ENCODE data around the gene KIF21A.

Gene KIF21A

DNA sequence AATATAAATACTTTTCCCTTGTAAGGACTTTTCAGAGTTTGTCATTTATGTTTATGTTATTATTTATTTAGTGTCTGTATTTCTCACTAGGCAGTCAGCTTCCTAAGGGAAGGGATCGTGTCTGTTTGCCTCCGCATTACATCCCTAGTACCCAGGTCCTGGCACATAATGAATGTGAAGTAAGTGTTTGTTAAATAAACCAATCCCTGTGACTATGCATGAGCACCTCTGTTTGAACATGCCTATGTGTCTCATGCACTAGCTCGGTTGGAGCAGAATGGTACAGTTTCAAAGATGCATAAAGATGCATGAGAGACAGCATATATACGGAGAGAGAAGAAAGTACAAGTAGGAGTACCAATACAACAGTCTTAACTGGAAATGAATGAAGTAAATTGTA is 99.3 kb downstream of the KIF21A start:
- H3K27me3 ChIP-seq (ENCODE audit: insufficient read depth, low read length, poor library complexity), result no peaks in the 10 kb centered on the region
- H3K23ac ChIP-seq (ENCODE audit: low read length), result no peak overlapping the region
- no peak overlapping the region for H2AK5ac ChIP-seq (ENCODE audit: low read length)
- no peak overlapping the region for H4K8ac ChIP-seq (ENCODE audit: low read depth, low read length)
- no peak overlapping the region for H3K9ac ChIP-seq (ENCODE audit: low read length)
- no peak overlapping the region for H4K5ac ChIP-seq (ENCODE audit: low read length)
- no peaks in the 10 kb centered on the region for H3K4me1 ChIP-seq (ENCODE audit: control insufficient read depth, low read depth, low read length)
- no peaks in the 10 kb centered on the region for H3K79me1 ChIP-seq (ENCODE audit: low read length)
- H2BK5ac ChIP-seq (ENCODE audit: low read length), result no peak overlapping the region
- H2BK120ac ChIP-seq (ENCODE audit: low read depth, low read length), result no peak overlapping the region
- no peak for DNase-seq
- H3K56ac ChIP-seq (ENCODE audit: low read length), result no peak overlapping the region
- H3K79me2 ChIP-seq (ENCODE audit: control insufficient read depth, insufficient read depth, low read length), result no peaks in the 10 kb centered on the region
- H3K4me2 ChIP-seq (ENCODE audit: low read length), result no peak overlapping the region
- H3K18ac ChIP-seq (ENCODE audit: low read length), result no peak overlapping the region
- no CpG with 5 or more reads among the region's 4 CpGs for WGBS (ENCODE audit: extremely low coverage, insufficient coverage, low lambda C conversion rate)
- H2BK15ac ChIP-seq (replicated peaks; ENCODE audit: low read depth), result no peak overlapping the region
- H3K36me3 ChIP-seq (ENCODE audit: control insufficient read depth, insufficient read depth, low read length), result no peaks in the 10 kb centered on the region
- no peak overlapping the region for H3K4ac ChIP-seq (ENCODE audit: low read depth, low read length)
- H3K4me3 ChIP-seq (ENCODE audit: low read length), result no peak overlapping the region
- H3K27ac ChIP-seq (ENCODE audit: low read depth, low read length), result no peak overlapping the region

DNA sequence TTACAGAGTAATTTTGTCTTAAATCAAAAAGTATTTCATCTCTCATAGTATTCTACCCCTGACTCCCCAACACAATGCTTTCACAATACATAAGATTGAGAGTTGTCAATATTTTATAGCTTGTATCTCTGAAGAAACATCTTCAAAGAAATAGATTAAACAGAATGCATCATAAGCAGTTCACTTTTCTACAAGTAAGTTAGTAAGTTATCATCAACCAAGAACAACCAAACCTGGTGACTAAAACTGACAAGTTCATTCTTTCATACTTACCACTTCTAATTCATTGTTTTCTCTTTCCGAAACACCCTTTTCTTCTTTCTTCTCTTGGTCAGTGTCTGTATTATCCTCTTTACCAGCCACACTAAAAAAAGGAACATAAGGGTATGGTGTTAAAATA is 101.2 kb downstream of the KIF21A start:
- no peak overlapping the region for H3K27ac ChIP-seq (ENCODE audit: low read depth, low read length)
- no peak overlapping the region for H2BK15ac ChIP-seq (replicated peaks; ENCODE audit: low read depth)
- no peak overlapping the region for H4K5ac ChIP-seq (ENCODE audit: low read length)
- H3K4me2 ChIP-seq (ENCODE audit: low read length), result no peak overlapping the region
- no peak overlapping the region for H2BK120ac ChIP-seq (ENCODE audit: low read depth, low read length)
- no peak for DNase-seq
- H3K27me3 ChIP-seq (ENCODE audit: insufficient read depth, low read length, poor library complexity), result no peaks in the 10 kb centered on the region
- no peak overlapping the region for H2AK5ac ChIP-seq (ENCODE audit: low read length)
- no peak overlapping the region for H3K9ac ChIP-seq (ENCODE audit: low read length)
- no peak overlapping the region for H3K4ac ChIP-seq (ENCODE audit: low read depth, low read length)
- H3K79me1 ChIP-seq (ENCODE audit: low read length), result no peaks in the 10 kb centered on the region
- no peaks in the 10 kb centered on the region for H3K79me2 ChIP-seq (ENCODE audit: control insufficient read depth, insufficient read depth, low read length)
- no peak overlapping the region for H3K23ac ChIP-seq (ENCODE audit: low read length)
- no peaks in the 10 kb centered on the region for H3K4me1 ChIP-seq (ENCODE audit: control insufficient read depth, low read depth, low read length)
- no peak overlapping the region for H3K4me3 ChIP-seq (ENCODE audit: low read length)
- H2BK5ac ChIP-seq (ENCODE audit: low read length), result no peak overlapping the region
- H3K18ac ChIP-seq (ENCODE audit: low read length), result no peak overlapping the region
- H4K8ac ChIP-seq (ENCODE audit: low read depth, low read length), result no peak overlapping the region
- no peaks in the 10 kb centered on the region for H3K36me3 ChIP-seq (ENCODE audit: control insufficient read depth, insufficient read depth, low read length)
- H3K56ac ChIP-seq (ENCODE audit: low read length), result no peak overlapping the region
- no CpG with 5 or more reads among the region's 1 CpG for WGBS (ENCODE audit: extremely low coverage, insufficient coverage, low lambda C conversion rate)

DNA sequence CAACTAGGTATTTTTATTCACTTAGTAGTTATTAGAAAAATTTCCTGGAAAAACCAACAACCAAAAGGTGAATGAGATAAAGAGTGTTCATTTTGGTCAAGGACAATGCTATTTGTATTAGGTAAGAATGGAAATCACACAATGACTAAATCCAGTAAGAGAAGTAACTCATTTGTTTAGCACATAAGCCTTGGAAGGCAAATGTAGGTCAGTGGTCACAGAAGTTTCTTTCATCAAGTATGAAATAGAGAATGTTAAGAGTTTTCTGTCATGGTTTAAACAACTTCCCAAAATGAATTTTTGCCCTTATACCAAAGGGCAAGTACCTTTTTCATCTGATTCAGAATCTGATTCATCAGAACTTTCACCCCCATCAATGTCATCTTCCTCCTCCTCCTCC is 101.7 kb downstream of the KIF21A start:
- no peak for DNase-seq
- Histone ChIP-seq H3K4me1 (ENCODE audit: control insufficient read depth, low read depth, low read length) (no peaks in the 10 kb centered on the region), H3K79me1 (ENCODE audit: low read length) (no peaks in the 10 kb centered on the region), H3K4me2 (ENCODE audit: low read length) (no peak overlapping the region), H2BK5ac (ENCODE audit: low read length) (no peak overlapping the region), H3K36me3 (ENCODE audit: control insufficient read depth, insufficient read depth, low read length) (no peaks in the 10 kb centered on the region), H3K27ac (ENCODE audit: low read depth, low read length) (no peak overlapping the region), H3K56ac (ENCODE audit: low read length) (no peak overlapping the region), H2BK120ac (ENCODE audit: low read depth, low read length) (no peak overlapping the region), H2AK5ac (ENCODE audit: low read length) (no peak overlapping the region), H3K18ac (ENCODE audit: low read length) (no peak overlapping the region), H3K4me3 (ENCODE audit: low read length) (no peak overlapping the region), H3K9ac (ENCODE audit: low read length) (no peak overlapping the region), H3K23ac (ENCODE audit: low read length) (no peak overlapping the region), H3K4ac (ENCODE audit: low read depth, low read length) (no peak overlapping the region), H2BK15ac (replicated peaks; ENCODE audit: low read depth) (no peak overlapping the region), H3K27me3 (ENCODE audit: insufficient read depth, low read length, poor library complexity) (no peaks in the 10 kb centered on the region), H3K79me2 (ENCODE audit: control insufficient read depth, insufficient read depth, low read length) (no peaks in the 10 kb centered on the region), H4K5ac (ENCODE audit: low read length) (no peak overlapping the region), H4K8ac (ENCODE audit: low read depth, low read length) (no peak overlapping the region)

DNA sequence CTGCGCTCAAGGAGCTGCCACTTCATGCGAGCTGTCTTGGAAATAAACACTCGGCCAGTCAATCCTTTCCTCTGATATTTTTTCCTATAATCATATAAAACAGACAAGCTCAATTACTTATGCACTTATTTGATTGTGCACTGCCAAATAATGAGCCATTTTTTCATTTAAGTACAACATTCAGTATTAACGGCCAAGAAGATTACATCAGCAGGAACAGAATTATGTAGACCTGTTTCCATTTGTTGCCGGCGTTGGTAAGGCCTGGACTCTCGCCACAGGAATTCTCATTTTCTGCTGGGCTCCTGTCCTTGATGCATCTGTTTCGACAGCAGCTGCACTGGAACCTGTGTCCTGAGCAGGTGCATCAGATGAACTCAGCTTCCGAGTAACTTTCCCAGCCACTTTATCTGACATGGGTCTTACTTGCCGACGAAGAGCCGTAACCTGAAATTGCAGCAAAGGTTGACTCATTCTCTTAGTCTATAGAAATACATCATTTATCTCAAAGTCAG is 110.2 kb downstream of the KIF21A start:
- Histone ChIP-seq H3K4me3 (ENCODE audit: low read length) (no peak overlapping the region), H3K27ac (ENCODE audit: low read depth, low read length) (no peak overlapping the region), H3K9ac (ENCODE audit: low read length) (no peak overlapping the region), H2BK15ac (replicated peaks; ENCODE audit: low read depth) (no peak overlapping the region), H3K27me3 (ENCODE audit: insufficient read depth, low read length, poor library complexity) (no peaks in the 10 kb centered on the region), H3K23ac (ENCODE audit: low read length) (no peak overlapping the region), H3K18ac (ENCODE audit: low read length) (no peak overlapping the region), H2AK5ac (ENCODE audit: low read length) (no peak overlapping the region), H4K5ac (ENCODE audit: low read length) (no peak overlapping the region), H3K4me2 (ENCODE audit: low read length) (no peak overlapping the region), H4K8ac (ENCODE audit: low read depth, low read length) (no peak overlapping the region), H3K56ac (ENCODE audit: low read length) (no peak overlapping the region), H2BK120ac (ENCODE audit: low read depth, low read length) (no peak overlapping the region), H3K79me2 (ENCODE audit: control insufficient read depth, insufficient read depth, low read length) (no peaks in the 10 kb centered on the region), H3K4ac (ENCODE audit: low read depth, low read length) (no peak overlapping the region), H3K79me1 (ENCODE audit: low read length) (no peaks in the 10 kb centered on the region), H2BK5ac (ENCODE audit: low read length) (no peak overlapping the region), H3K4me1 (ENCODE audit: control insufficient read depth, low read depth, low read length) (no peaks in the 10 kb centered on the region), H3K36me3 (ENCODE audit: control insufficient read depth, insufficient read depth, low read length) (no peaks in the 10 kb centered on the region)
- WGBS (ENCODE audit: extremely low coverage, insufficient coverage, low lambda C conversion rate), result no CpG with 5 or more reads among the region's 12 CpGs
- DNase-seq, result no peak

DNA sequence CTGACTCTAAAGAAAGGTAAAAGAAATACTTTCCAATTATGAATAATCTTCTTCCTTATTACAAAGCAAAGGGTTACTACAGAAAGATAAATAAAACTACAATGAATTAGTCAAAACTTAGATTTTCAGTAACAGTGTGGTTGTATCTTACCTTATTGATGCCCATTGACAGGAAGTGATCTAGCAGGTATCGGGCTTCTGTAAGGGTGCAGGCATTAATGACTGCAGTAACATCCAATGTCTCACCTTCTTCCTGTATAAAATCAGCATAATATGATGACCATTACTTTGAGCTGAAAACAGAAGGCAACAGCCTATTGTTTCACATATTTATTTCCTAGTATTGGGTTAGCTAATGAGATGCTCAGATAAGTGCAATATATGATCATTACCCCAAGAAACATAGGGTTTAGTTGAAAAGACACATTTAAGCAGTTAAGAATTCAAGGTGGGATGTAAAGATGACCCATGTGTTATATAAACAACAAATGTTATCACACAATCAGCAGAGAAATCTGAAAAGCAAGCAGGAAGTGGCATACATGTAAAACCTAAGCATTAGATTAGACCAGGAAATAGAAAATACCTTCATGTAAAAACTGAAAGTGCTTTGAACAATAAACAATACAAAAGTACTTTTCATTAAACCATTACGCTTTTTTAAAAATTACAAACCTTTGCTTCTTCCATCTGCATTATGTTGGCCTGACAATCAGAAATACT is 111.2 kb downstream of the KIF21A start:
- H3K27me3 ChIP-seq (ENCODE audit: insufficient read depth, low read length, poor library complexity), result no peaks in the 10 kb centered on the region
- H3K4ac ChIP-seq (ENCODE audit: low read depth, low read length), result no peak overlapping the region
- no peak overlapping the region for H3K27ac ChIP-seq (ENCODE audit: low read depth, low read length)
- no peak overlapping the region for H3K9ac ChIP-seq (ENCODE audit: low read length)
- no peak overlapping the region for H2BK15ac ChIP-seq (replicated peaks; ENCODE audit: low read depth)
- H3K18ac ChIP-seq (ENCODE audit: low read length), result no peak overlapping the region
- H3K56ac ChIP-seq (ENCODE audit: low read length), result no peak overlapping the region
- H4K8ac ChIP-seq (ENCODE audit: low read depth, low read length), result no peak overlapping the region
- no peak overlapping the region for H2BK120ac ChIP-seq (ENCODE audit: low read depth, low read length)
- no peak overlapping the region for H2AK5ac ChIP-seq (ENCODE audit: low read length)
- H3K79me1 ChIP-seq (ENCODE audit: low read length), result no peaks in the 10 kb centered on the region
- 100% methylated on average over 1 of the region's 2 CpGs for WGBS (ENCODE audit: extremely low coverage, insufficient coverage, low lambda C conversion rate)
- H3K4me1 ChIP-seq (ENCODE audit: control insufficient read depth, low read depth, low read length), result no peaks in the 10 kb centered on the region
- H2BK5ac ChIP-seq (ENCODE audit: low read length), result no peak overlapping the region
- H3K79me2 ChIP-seq (ENCODE audit: control insufficient read depth, insufficient read depth, low read length), result no peaks in the 10 kb centered on the region
- H3K4me2 ChIP-seq (ENCODE audit: low read length), result no peak overlapping the region
- H3K4me3 ChIP-seq (ENCODE audit: low read length), result no peak overlapping the region
- H3K36me3 ChIP-seq (ENCODE audit: control insufficient read depth, insufficient read depth, low read length), result no peaks in the 10 kb centered on the region
- H4K5ac ChIP-seq (ENCODE audit: low read length), result no peak overlapping the region
- DNase-seq, result no peak
- no peak overlapping the region for H3K23ac ChIP-seq (ENCODE audit: low read length)

DNA sequence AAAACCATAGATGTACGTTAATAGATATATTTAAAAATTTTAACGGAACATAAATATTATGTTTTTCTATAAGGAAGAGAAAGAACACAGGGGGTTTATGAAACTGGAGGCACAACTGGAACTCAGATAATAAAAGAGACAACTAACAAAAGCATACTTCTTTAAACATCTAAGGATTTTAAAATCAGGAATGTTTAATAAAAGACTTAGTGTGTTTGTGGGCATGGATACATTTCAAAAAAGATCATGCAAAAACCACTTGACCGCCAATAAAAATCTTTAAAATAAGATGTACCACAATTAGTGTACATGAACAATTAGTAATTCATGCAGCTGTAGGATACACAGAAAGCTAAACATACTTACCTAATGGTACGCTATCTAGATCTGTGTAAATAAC is 113.0 kb downstream of the KIF21A start:
- 100% methylated on average over 2 of the region's 4 CpGs for WGBS (ENCODE audit: extremely low coverage, insufficient coverage, low lambda C conversion rate)
- H3K4me2 ChIP-seq (ENCODE audit: low read length), result no peak overlapping the region
- no peaks in the 10 kb centered on the region for H3K79me1 ChIP-seq (ENCODE audit: low read length)
- no peaks in the 10 kb centered on the region for H3K79me2 ChIP-seq (ENCODE audit: control insufficient read depth, insufficient read depth, low read length)
- H3K56ac ChIP-seq (ENCODE audit: low read length), result no peak overlapping the region
- no peak overlapping the region for H3K23ac ChIP-seq (ENCODE audit: low read length)
- H3K4me3 ChIP-seq (ENCODE audit: low read length), result no peak overlapping the region
- H3K9ac ChIP-seq (ENCODE audit: low read length), result no peak overlapping the region
- H3K18ac ChIP-seq (ENCODE audit: low read length), result no peak overlapping the region
- no peak overlapping the region for H3K4ac ChIP-seq (ENCODE audit: low read depth, low read length)
- no peak overlapping the region for H2BK5ac ChIP-seq (ENCODE audit: low read length)
- no peak overlapping the region for H2AK5ac ChIP-seq (ENCODE audit: low read length)
- H3K27ac ChIP-seq (ENCODE audit: low read depth, low read length), result no peak overlapping the region
- H2BK120ac ChIP-seq (ENCODE audit: low read depth, low read length), result no peak overlapping the region
- no peaks in the 10 kb centered on the region for H3K4me1 ChIP-seq (ENCODE audit: control insufficient read depth, low read depth, low read length)
- no peak overlapping the region for H4K8ac ChIP-seq (ENCODE audit: low read depth, low read length)
- H4K5ac ChIP-seq (ENCODE audit: low read length), result no peak overlapping the region
- H2BK15ac ChIP-seq (replicated peaks; ENCODE audit: low read depth), result no peak overlapping the region
- no peak for DNase-seq
- H3K36me3 ChIP-seq (ENCODE audit: control insufficient read depth, insufficient read depth, low read length), result no peaks in the 10 kb centered on the region
- no peaks in the 10 kb centered on the region for H3K27me3 ChIP-seq (ENCODE audit: insufficient read depth, low read length, poor library complexity)
